Stimulated activated CD8-positive, alpha-beta memory T cell treated with anti-CD3 and anti-CD28 coated beads, Interleukin-2, amount 100 ng/mL, for 1 hour (primary cell): ENCODE data around the gene KSR2.
A peak's percentile ranks its signal among the peaks of the same experiment; 100 is the strongest.
"Not testable (repeated sequence)": the region's sequence is repeated elsewhere in the genome, so short reads cannot be mapped to it uniquely, and the experiment has no call there.

Source experiments
- DNase-seq, 2 donors: peaks; one replicate each; pipeline ENCODE4 v3.0.0-alpha.2; 2020; ENCODE audit warnings: low read depth in 2 of 2

KSR2 gene

GRCh38 chr12:117890644-117891043 is 78.1 kb downstream of the KSR2 start:
- DNase-seq, result no peak

- DNase-seq, result no peak
These were observed 78.7 kb downstream of the KSR2 start for GRCh38 chr12:117890137-117890536.

- no peak for DNase-seq
These were observed 79.7 kb downstream of the KSR2 start for GRCh38 chr12:117889098-117889497.

- DNase-seq, result no peak
These were observed 83.6 kb downstream of the KSR2 start for GRCh38 chr12:117885211-117885610.

GRCh38 chr12:117884161-117884560 is 84.6 kb downstream of the KSR2 start:
- DNase-seq, result no peak

- DNase-seq, result no peak
These were observed 86.1 kb downstream of the KSR2 start for GRCh38 chr12:117882603-117883184.

GRCh38 chr12:117882181-117882580 is 86.6 kb downstream of the KSR2 start:
- no peak for DNase-seq

- no peak for DNase-seq
These were observed 87.3 kb downstream of the KSR2 start for GRCh38 chr12:117881517-117881916.

- DNase-seq, result no peak
These were observed 90.2 kb downstream of the KSR2 start for GRCh38 chr12:117878605-117879004.

- DNase-seq, result no peak
These were observed 92.4 kb downstream of the KSR2 start for GRCh38 chr12:117876436-117876816.

- no peak for DNase-seq
These were observed 92.9 kb downstream of the KSR2 start for GRCh38 chr12:117875744-117876435.

- peak in 1 of 2 donors; percentile 26 for DNase-seq
These were observed 93.9 kb downstream of the KSR2 start for GRCh38 chr12:117874842-117875434.

- not testable (repeated sequence) for DNase-seq
These were observed 94.6 kb downstream of the KSR2 start for GRCh38 chr12:117874198-117874597.

GRCh38 chr12:117872546-117873169 is 96.1 kb downstream of the KSR2 start:
- no peak for DNase-seq

GRCh38 chr12:117869551-117869950 is 99.2 kb downstream of the KSR2 start:
- no peak for DNase-seq

GRCh38 chr12:117867348-117867747 is 101.4 kb downstream of the KSR2 start:
- DNase-seq, result no peak

- no peak for DNase-seq
These were observed 103.3 kb downstream of the KSR2 start for GRCh38 chr12:117865505-117865904.

GRCh38 chr12:117863002-117863709 is 105.6 kb downstream of the KSR2 start:
- DNase-seq, result no peak

- no peak for DNase-seq
These were observed 107.1 kb downstream of the KSR2 start for GRCh38 chr12:117861691-117862090.

GRCh38 chr12:117860787-117861290 is 108.0 kb downstream of the KSR2 start:
- DNase-seq, result not testable (repeated sequence)

- no peak for DNase-seq
These were observed 108.7 kb downstream of the KSR2 start for GRCh38 chr12:117860111-117860510.
